ENCODE measurements around the gene PKN2.
"Not testable (repeated sequence)": the region's sequence is repeated elsewhere in the genome, so short reads cannot be mapped to it uniquely, and the experiment has no call there.

Gene PKN2

GRCh38 chr1:88787023-88787903 is 103.2 kb downstream of the PKN2 start:
- no peak for DNase-seq (ENCODE audit: low read depth, low spot score)

- DNase-seq (ENCODE audit: low read depth, low spot score), result no peak
These were observed 107.1 kb downstream of the PKN2 start for GRCh38 chr1:88791192-88791591.

GRCh38 chr1:88799491-88799890 is 115.4 kb downstream of the PKN2 start:
- DNase-seq (ENCODE audit: low read depth, low spot score), result no peak

GRCh38 chr1:88800382-88801051 is 116.4 kb downstream of the PKN2 start:
- DNase-seq (ENCODE audit: low read depth, low spot score), result peak; percentile 13

GRCh38 chr1:88801575-88802208 is 117.6 kb downstream of the PKN2 start:
- DNase-seq (ENCODE audit: low read depth, low spot score), result no peak

- DNase-seq (ENCODE audit: low read depth, low spot score), result no peak
These were observed 118.3 kb downstream of the PKN2 start for GRCh38 chr1:88802404-88802803.

GRCh38 chr1:88802950-88803349 is 118.9 kb downstream of the PKN2 start:
- DNase-seq (ENCODE audit: low read depth, low spot score), result no peak

- no peak for DNase-seq (ENCODE audit: low read depth, low spot score)
These were observed 119.4 kb downstream of the PKN2 start for GRCh38 chr1:88803444-88803843.

- DNase-seq (ENCODE audit: low read depth, low spot score), result no peak
These were observed 128.3 kb downstream of the PKN2 start for GRCh38 chr1:88812366-88812765.

GRCh38 chr1:88813471-88813870 is 129.4 kb downstream of the PKN2 start:
- no peak for DNase-seq (ENCODE audit: low read depth, low spot score)

GRCh38 chr1:88819642-88820041 is 135.6 kb downstream of the PKN2 start:
- DNase-seq (ENCODE audit: low read depth, low spot score), result not testable (repeated sequence)

- DNase-seq (ENCODE audit: low read depth, low spot score), result no peak
These were observed 141.6 kb downstream of the PKN2 start for GRCh38 chr1:88825721-88826120.

- DNase-seq (ENCODE audit: low read depth, low spot score), result no peak
These were observed 163.6 kb downstream of the PKN2 start for GRCh38 chr1:88847643-88848042.

GRCh38 chr1:88851303-88852063 is 167.4 kb downstream of the PKN2 start:
- DNase-seq (ENCODE audit: low read depth, low spot score), result no peak

- no peak for DNase-seq (ENCODE audit: low read depth, low spot score)
These were observed 183.9 kb downstream of the PKN2 start for GRCh38 chr1:88867743-88868521.

- not testable (repeated sequence) for DNase-seq (ENCODE audit: low read depth, low spot score)
These were observed 185.6 kb downstream of the PKN2 start for GRCh38 chr1:88869644-88870043.

GRCh38 chr1:88873737-88874349 is 189.8 kb downstream of the PKN2 start:
- DNase-seq (ENCODE audit: low read depth, low spot score), result no peak

GRCh38 chr1:88875595-88875994 is 191.5 kb downstream of the PKN2 start:
- DNase-seq (ENCODE audit: low read depth, low spot score), result no peak

- DNase-seq (ENCODE audit: low read depth, low spot score), result no peak
These were observed 192.7 kb downstream of the PKN2 start for GRCh38 chr1:88876573-88877365.

GRCh38 chr1:88877382-88877825 is 193.3 kb downstream of the PKN2 start:
- DNase-seq (ENCODE audit: low read depth, low spot score), result no peak
